CD14-positive monocyte (primary cell): ENCODE measurements around the gene FREM1. TPM values are rescaled to one million over a fixed set of nuclear protein-coding genes. Genes with fewer than 3 reads are reported as not detected.

Source experiments
- DNase-seq, 3 donors: peaks; one replicate each; pipeline ENCODE4 v3.0.0-alpha.2; 2011 to 2022
- H2AFZ ChIP-seq: 2 replicates; pipeline ENCODE4 v1.6.0; 2012; ENCODE audit warnings: mild to moderate bottlenecking, low read depth, low read length, inconsistent platforms; ENCODE audit not compliant: insufficient read depth, poor library complexity, severe bottlenecking
- H3K27ac ChIP-seq, 2 donors: 1 replicate in 1 of 2; 2 replicates in 1 of 2; pipeline ENCODE4 v1.5.1; 2012 to 2013; ENCODE audit warnings: low read length in 2 of 2, control low read depth in 1 of 2, inconsistent platforms in 1 of 2, low read depth in 1 of 2, mild to moderate bottlenecking in 1 of 2
- H3K27me3 ChIP-seq, 2 donors: one replicate each; pipeline versions ENCODE4 v1.6.0 to v1.6.1; 2011 to 2013; ENCODE audit warnings: low read length in 2 of 2; ENCODE audit not compliant: control insufficient read depth in 2 of 2, insufficient read depth in 2 of 2
- H3K36me3 ChIP-seq, 2 donors: replicated peaks in 1 of 2; 1 replicate in 1 of 2; 2 replicates in 1 of 2; pipeline versions ENCODE4 v1.5.1 to v1.6.1; 2012 to 2013; ENCODE audit warnings: low read length in 2 of 2, control low read depth in 1 of 2, inconsistent platforms in 1 of 2, mild to moderate bottlenecking in 1 of 2; ENCODE audit not compliant: insufficient read depth in 2 of 2, control insufficient read depth in 1 of 2
- H3K4me1 ChIP-seq, 2 donors: 1 replicate in 1 of 2; 2 replicates in 1 of 2; pipeline versions ENCODE4 v1.5.1 to v1.6.1; 2012 to 2013; ENCODE audit warnings: low read length in 2 of 2, control low read depth in 1 of 2, inconsistent platforms in 1 of 2, mild to moderate bottlenecking in 1 of 2, moderate library complexity in 1 of 2; ENCODE audit not compliant: insufficient read depth in 2 of 2, control insufficient read depth in 1 of 2
- H3K4me2 ChIP-seq: replicated peaks from 2 replicates; pipeline ENCODE3; 2012; ENCODE audit warnings: low read length, moderate library complexity, mild to moderate bottlenecking; ENCODE audit not compliant: poor library complexity, severe bottlenecking; ENCODE audit errors: extremely low read depth
- H3K4me3 ChIP-seq, 3 experiments: fragments of 200-600 bp in 1 of 3; sonication (generic) in 1 of 3; replicated peaks in 1 of 3; 1 replicate in 2 of 3; 2 replicates in 1 of 3; pipeline ENCODE4 v1.5.1; 2011 to 2013; ENCODE audit warnings: low read length in 3 of 3, mild to moderate bottlenecking in 3 of 3, control low read depth in 2 of 3, low read depth in 2 of 3, inconsistent platforms in 1 of 3, moderate library complexity in 1 of 3
- H3K79me2 ChIP-seq: 2 replicates; pipeline ENCODE4 v1.6.0; 2012; ENCODE audit warnings: mild to moderate bottlenecking, control low read depth, inconsistent platforms, low read length, moderate library complexity; ENCODE audit not compliant: insufficient read depth
- H3K9ac ChIP-seq: 2 replicates; pipeline ENCODE4 v1.6.0; 2017; ENCODE audit warnings: low read length, mild to moderate bottlenecking; ENCODE audit not compliant: insufficient read depth, poor library complexity, severe bottlenecking
- H3K9me3 ChIP-seq, 2 donors: replicated peaks in 1 of 2; 1 replicate in 1 of 2; 2 replicates in 1 of 2; pipeline versions ENCODE4 v1.5.1 to v1.6.1; 2012 to 2013; ENCODE audit warnings: low read length in 2 of 2, control low read depth in 1 of 2; ENCODE audit not compliant: control insufficient read depth in 1 of 2, insufficient read depth in 1 of 2
- H4K20me1 ChIP-seq: 2 replicates; pipeline ENCODE4 v1.6.0; 2012; ENCODE audit warnings: mild to moderate bottlenecking, low read length, control low read depth, moderate library complexity; ENCODE audit not compliant: insufficient read depth
- H3K27ac Mint-ChIP-seq, 7 donors: one replicate each; pipeline ENCODE4 v1.8.0; 2020; ENCODE audit warnings: mild to moderate bottlenecking in 7 of 7, mixed read lengths in 7 of 7, moderate library complexity in 6 of 7, inconsistent platforms in 2 of 7
- H3K27me3 Mint-ChIP-seq, 3 donors: one replicate each; pipeline ENCODE4 v1.8.0; 2021 to 2022; ENCODE audit warnings: low read depth in 3 of 3, mild to moderate bottlenecking in 3 of 3, mixed read lengths in 3 of 3, moderate library complexity in 3 of 3, inconsistent platforms in 1 of 3
- H3K36me3 Mint-ChIP-seq, 2 donors: one replicate each; pipeline ENCODE4 v1.8.0; 2020; ENCODE audit warnings: mixed read lengths in 2 of 2, inconsistent platforms in 1 of 2, mild to moderate bottlenecking in 1 of 2
- H3K4me1 Mint-ChIP-seq: one replicate; pipeline ENCODE4 v1.8.0; 2020; ENCODE audit warnings: mild to moderate bottlenecking, mixed read lengths
- H3K4me3 Mint-ChIP-seq, 2 donors: one replicate each; pipeline ENCODE4 v1.8.0; 2020; ENCODE audit warnings: mild to moderate bottlenecking in 2 of 2, mixed read lengths in 2 of 2, moderate library complexity in 1 of 2
- H3K9me3 Mint-ChIP-seq, 7 donors: one replicate each; pipeline ENCODE4 v1.8.0; 2020 to 2022; ENCODE audit warnings: mixed read lengths in 7 of 7, mild to moderate bottlenecking in 6 of 7, moderate library complexity in 6 of 7, inconsistent platforms in 2 of 7
- CTCF ChIP-seq: fragments of 200-600 bp; IDR thresholded peaks from one replicate; pipeline ENCODE4 v1.8.0; 2022; ENCODE audit warnings: antibody characterized with exemption, mild to moderate bottlenecking
- WGBS: methylation state at CpG from one replicate; pipeline ENCODE4 v1.1.5; 2013; ENCODE audit warnings: missing lambda C conversion rate; ENCODE audit not compliant: insufficient coverage; 5-methylcytosine and 5-hydroxymethylcytosine counted together
- intact Hi-C, 2 donors: fragments of 100-400 bp; cut with micrococcal nuclease; formaldehyde crosslinking; loops; one replicate each; pipeline versions ENCODE4 v1.15.0 to v1.15.1; 2023
- polyA plus RNA-seq, 3 donors: library from polyadenylated mRNA; depleted of rRNA in 1 of 3; unstranded in 2 of 3; stranded (reverse) in 1 of 3; fragments of 300-500 nt in 2 of 3; fragments of >200 nt in 1 of 3; fragmentation: Illumina TruSeq in 2 of 3; gene quantifications; 1 replicate in 2 of 3; 2 replicates in 1 of 3; pipeline ENCODE4 v1.2.3, GENCODE V29; 2012 to 2021

FREM1 gene
- polyA plus RNA-seq, 3 donors: not detected

GRCh38 chr9:14713187-14713767 is 197.0 kb downstream of the FREM1 start:
- Histone ChIP-seq H4K20me1 (no peaks in the 10 kb centered on the region), H3K27ac (no peak overlapping the region), H3K79me2 (no peaks in the 10 kb centered on the region), H3K4me2 (no peak overlapping the region), H3K9me3 (peaks cover 0 to 3% of the 10 kb centered on the region in 2 donors), H3K4me1 (no peaks in the 10 kb centered on the region), H2AFZ (no peak overlapping the region), H3K36me3 (no peaks in the 10 kb centered on the region), H3K4me3 (no peak overlapping the region), H3K27me3 (peaks cover 21 to 37% of the 10 kb centered on the region in 2 donors), H3K9ac (no peak overlapping the region)
- no peak overlapping the region for H3K4me3 Mint-ChIP-seq
- intact Hi-C loops: no loop called here
- peaks cover 0 to 10% (median 3%) of the 10 kb centered on the region in 7 donors for H3K9me3 Mint-ChIP-seq
- H3K4me1 Mint-ChIP-seq: no peaks in the 10 kb centered on the region
- WGBS: 40% methylated on average over 1 of the region's 3 CpGs
- TF ChIP-seq CTCF: no peak
- no peak overlapping the region for H3K27ac Mint-ChIP-seq
- H3K27me3 Mint-ChIP-seq: peaks cover 13 to 27% (median 19%) of the 10 kb centered on the region in 3 donors
- DNase-seq: no peak
- H3K36me3 Mint-ChIP-seq: no peaks in the 10 kb centered on the region

- no peak overlapping the region for H3K27ac ChIP-seq
- no peaks in the 10 kb centered on the region for H3K36me3 Mint-ChIP-seq
- no peak for DNase-seq
- H4K20me1 ChIP-seq: no peaks in the 10 kb centered on the region
- H3K9me3 ChIP-seq: peaks cover 0 to 14% of the 10 kb centered on the region in 2 donors
- H3K27me3 ChIP-seq: peaks cover 18 to 50% of the 10 kb centered on the region in 2 donors
- no peak overlapping the region for H3K4me3 Mint-ChIP-seq
- H3K27ac Mint-ChIP-seq: no peak overlapping the region
- H3K4me2 ChIP-seq: no peak overlapping the region
- no peak overlapping the region for H3K4me3 ChIP-seq
- H3K36me3 ChIP-seq: no peaks in the 10 kb centered on the region
- H3K4me1 ChIP-seq: no peaks in the 10 kb centered on the region
- H3K27me3 Mint-ChIP-seq: peaks cover 25 to 37% (median 26%) of the 10 kb centered on the region in 3 donors
- H2AFZ ChIP-seq: no peak overlapping the region
- H3K9me3 Mint-ChIP-seq: peaks cover 2 to 25% (median 10%) of the 10 kb centered on the region in 7 donors
- TF ChIP-seq CTCF: no peak
- intact Hi-C loops: no loop called here
- H3K4me1 Mint-ChIP-seq: peaks cover 4% of the 10 kb centered on the region
- H3K79me2 ChIP-seq: no peaks in the 10 kb centered on the region
- no peak overlapping the region for H3K9ac ChIP-seq
Observed at GRCh38 chr9:14710804-14711203, 199.4 kb downstream of the FREM1 start.
